HepG2 (cell line): Measurements from ENCODE around the gene TTC32. TPM values are rescaled to one million over a fixed set of nuclear protein-coding genes. Genes with fewer than 3 reads are reported as not detected.

Experiments
- NONO ChIP-seq, 2 experiments: fragments of 450-650 bp in 1 of 2; sonication (generic) in 1 of 2; formaldehyde crosslinking in 1 of 2; IDR thresholded peaks in 1 of 2; conservative IDR thresholded peaks in 1 of 2; 2 replicates each; pipeline versions ENCODE4 v1.6.1 to v1.8.0; 2017 to 2022; ENCODE audit warnings: mild to moderate bottlenecking in 1 of 2, missing genetic modification reagents in 1 of 2, moderate library complexity in 1 of 2
- SOX13 ChIP-seq, 3 experiments: fragments of 450-650 bp in 1 of 3; sonication (generic) in 1 of 3; formaldehyde crosslinking in 1 of 3; IDR thresholded peaks in 2 of 3; conservative IDR thresholded peaks in 1 of 3; 2 replicates each; pipeline versions ENCODE4 v1.5.0 to v1.6.1; 2016 to 2020; ENCODE audit warnings: antibody characterized with exemption in 1 of 3, mild to moderate bottlenecking in 1 of 3, missing compliant biosample characterization in 1 of 3, missing genetic modification reagents in 1 of 3, moderate library complexity in 1 of 3
- STAT5B ChIP-seq: sonication (generic); formaldehyde crosslinking; IDR thresholded peaks from 2 replicates; pipeline ENCODE4 v1.4.0; 2020; ENCODE audit warnings: missing genetic modification reagents
- polyA plus RNA-seq, 8 experiments: library from polyadenylated mRNA; depleted of rRNA in 3 of 8; stranded (reverse) in 7 of 8; unstranded in 1 of 8; fragments of >200 nt; fragmentation: Illumina TruSeq in 4 of 8; extraction: Trizol in 4 of 8; gene quantifications; 2 replicates each; pipeline versions ENCODE4 v1.2.1 to v1.2.3, GENCODE V29; 2011 to 2016; ENCODE audit warnings: low read depth in 4 of 8, missing spikeins in 1 of 8, mixed read lengths in 1 of 8; ENCODE audit not compliant: insufficient read depth in 1 of 8
- total RNA-seq, 5 experiments: library from RNA; depleted of rRNA; stranded (reverse); fragments of >200 nt; fragmentation: Illumina TruSeq; extraction: Trizol; gene quantifications; 2 replicates each; pipeline ENCODE4 v1.2.3, GENCODE V29; 2016; ENCODE audit warnings: low read depth in 1 of 5
- TF ChIP-seq, protein P1 (sequence below): sonication (generic); formaldehyde crosslinking; conservative IDR thresholded peaks from 2 replicates; pipeline ENCODE4 v1.8.0; 2022; ENCODE audit warnings: low read depth, missing genetic modification reagents
- TF ChIP-seq, protein P2 (sequence below): sonication (generic); formaldehyde crosslinking; IDR thresholded peaks from 2 replicates; pipeline ENCODE4 v1.9.0; 2021; ENCODE audit warnings: missing genetic modification reagents, borderline replicate concordance
- TF ChIP-seq, protein P3 (sequence below): sonication (generic); formaldehyde crosslinking; IDR thresholded peaks from 2 replicates; pipeline ENCODE4 v1.8.0; 2022; ENCODE audit warnings: missing genetic modification reagents, mild to moderate bottlenecking, borderline replicate concordance

The TTC32 gene
- total and polyA plus RNA-seq, 2 of the 13 experiments (the other 11 are each of a cell fraction or from before 2014, with no cell fraction given) = 21.6 to 38.3 TPM

DNA sequence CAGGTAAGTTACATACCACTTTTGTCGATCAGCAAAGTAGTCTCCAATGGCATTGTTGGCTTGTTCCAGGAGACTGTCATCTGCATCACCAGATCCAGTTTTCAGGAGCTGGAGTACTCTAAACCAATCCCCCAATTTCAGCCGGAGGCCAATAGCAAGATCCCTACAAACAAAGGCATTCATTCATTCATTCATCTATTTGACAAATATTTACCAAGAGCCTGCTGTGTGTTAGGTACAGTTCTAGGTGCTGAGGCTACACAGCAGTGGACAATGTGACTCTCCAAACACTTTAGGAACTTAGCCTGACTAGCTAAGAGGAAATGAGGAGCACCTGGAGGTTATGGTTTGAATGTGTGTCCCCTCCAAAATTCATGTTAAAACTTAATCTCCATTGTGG, 34.4 kb upstream of the TTC32 start (continued):
- TF ChIP-seq, protein P1, sequence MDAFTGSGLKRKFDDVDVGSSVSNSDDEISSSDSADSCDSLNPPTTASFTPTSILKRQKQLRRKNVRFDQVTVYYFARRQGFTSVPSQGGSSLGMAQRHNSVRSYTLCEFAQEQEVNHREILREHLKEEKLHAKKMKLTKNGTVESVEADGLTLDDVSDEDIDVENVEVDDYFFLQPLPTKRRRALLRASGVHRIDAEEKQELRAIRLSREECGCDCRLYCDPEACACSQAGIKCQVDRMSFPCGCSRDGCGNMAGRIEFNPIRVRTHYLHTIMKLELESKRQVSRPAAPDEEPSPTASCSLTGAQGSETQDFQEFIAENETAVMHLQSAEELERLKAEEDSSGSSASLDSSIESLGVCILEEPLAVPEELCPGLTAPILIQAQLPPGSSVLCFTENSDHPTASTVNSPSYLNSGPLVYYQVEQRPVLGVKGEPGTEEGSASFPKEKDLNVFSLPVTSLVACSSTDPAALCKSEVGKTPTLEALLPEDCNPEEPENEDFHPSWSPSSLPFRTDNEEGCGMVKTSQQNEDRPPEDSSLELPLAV (CRISPR knock-in tag) = no peak
- TF ChIP-seq NONO (IDR thresholded peaks at IDR 0.05) = no peak
- no peak for TF ChIP-seq NONO (CRISPR knock-in tag; conservative IDR thresholded peaks at IDR 0.05)
- TF ChIP-seq, protein P2, sequence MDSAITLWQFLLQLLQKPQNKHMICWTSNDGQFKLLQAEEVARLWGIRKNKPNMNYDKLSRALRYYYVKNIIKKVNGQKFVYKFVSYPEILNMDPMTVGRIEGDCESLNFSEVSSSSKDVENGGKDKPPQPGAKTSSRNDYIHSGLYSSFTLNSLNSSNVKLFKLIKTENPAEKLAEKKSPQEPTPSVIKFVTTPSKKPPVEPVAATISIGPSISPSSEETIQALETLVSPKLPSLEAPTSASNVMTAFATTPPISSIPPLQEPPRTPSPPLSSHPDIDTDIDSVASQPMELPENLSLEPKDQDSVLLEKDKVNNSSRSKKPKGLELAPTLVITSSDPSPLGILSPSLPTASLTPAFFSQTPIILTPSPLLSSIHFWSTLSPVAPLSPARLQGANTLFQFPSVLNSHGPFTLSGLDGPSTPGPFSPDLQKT (CRISPR knock-in tag) = no peak
- TF ChIP-seq STAT5B = no peak
- TF ChIP-seq, protein P3, sequence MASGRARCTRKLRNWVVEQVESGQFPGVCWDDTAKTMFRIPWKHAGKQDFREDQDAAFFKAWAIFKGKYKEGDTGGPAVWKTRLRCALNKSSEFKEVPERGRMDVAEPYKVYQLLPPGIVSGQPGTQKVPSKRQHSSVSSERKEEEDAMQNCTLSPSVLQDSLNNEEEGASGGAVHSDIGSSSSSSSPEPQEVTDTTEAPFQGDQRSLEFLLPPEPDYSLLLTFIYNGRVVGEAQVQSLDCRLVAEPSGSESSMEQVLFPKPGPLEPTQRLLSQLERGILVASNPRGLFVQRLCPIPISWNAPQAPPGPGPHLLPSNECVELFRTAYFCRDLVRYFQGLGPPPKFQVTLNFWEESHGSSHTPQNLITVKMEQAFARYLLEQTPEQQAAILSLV (CRISPR knock-in tag) = no peak
- TF ChIP-seq SOX13 (IDR thresholded peaks at IDR 0.05) = no peak
- TF ChIP-seq SOX13 (CRISPR knock-in tag; conservative IDR thresholded peaks at IDR 0.05 in 1 of 2, IDR thresholded peaks at IDR 0.05 in 1 of 2) = 0 out of 4 replicates have a peak, but pooled peaks of 1 of the 2 experiments have one; percentile 17
